Measurements from ENCODE around the gene SH3RF2. TPM values are rescaled to one million over a fixed set of nuclear protein-coding genes. Genes with fewer than 3 reads are reported as not detected.

The SH3RF2 gene
- total RNA-seq, 2 experiments from 2014 or later, result not detected

GRCh38 chr5:146000072-146000471, 63.7 kb downstream of the SH3RF2 start:
- intact Hi-C loops (cut with micrococcal nuclease), result no loop called here
- Mint-ChIP-seq H3K9me3 (no peaks in the 10 kb centered on the region), H3K36me3 (ENCODE audit: low read depth) (no peaks in the 10 kb centered on the region), H3K4me1 (ENCODE audit: low read depth) (no peaks in the 10 kb centered on the region), H3K27ac (no peak overlapping the region), H3K4me3 (no peak overlapping the region), H3K27me3 (peaks cover 4% of the 10 kb centered on the region)
- no peak for ATAC-seq
- POLR2A ChIA-PET, result no interaction called here
- CTCF ChIA-PET, result no interaction called here
- DNase-seq, result no peak
- TF ChIP-seq CTCF (IDR thresholded peaks at IDR 0.05), result no peak

GRCh38 chr5:146001544-146002190, 65.3 kb downstream of the SH3RF2 start:
- ChIA-PET POLR2A (interaction anchor here (0.6 kb wide), 1 partner anchor 1634 kb away, joined by 3 read pairs; no protein-coding TSS in a partner anchor), CTCF (no interaction called here)
- intact Hi-C loops (cut with micrococcal nuclease), result no loop called here
- ATAC-seq, result no peak
- TF ChIP-seq CTCF (IDR thresholded peaks at IDR 0.05), result no peak
- Mint-ChIP-seq H3K27ac (no peak overlapping the region), H3K4me3 (no peak overlapping the region), H3K27me3 (peaks cover 6% of the 10 kb centered on the region), H3K36me3 (ENCODE audit: low read depth) (no peaks in the 10 kb centered on the region), H3K4me1 (ENCODE audit: low read depth) (no peaks in the 10 kb centered on the region), H3K9me3 (no peaks in the 10 kb centered on the region)
- no peak for DNase-seq

- no peaks in the 10 kb centered on the region for H3K9me3 Mint-ChIP-seq
- ChIA-PET POLR2A (no interaction called here), CTCF (no interaction called here)
- DNase-seq (no peak), ATAC-seq (no peak)
- H3K4me1 Mint-ChIP-seq (ENCODE audit: low read depth), result no peaks in the 10 kb centered on the region
- intact Hi-C loops (cut with micrococcal nuclease), result no loop called here
- H3K36me3 Mint-ChIP-seq (ENCODE audit: low read depth), result no peaks in the 10 kb centered on the region
- no peak for TF ChIP-seq CTCF (IDR thresholded peaks at IDR 0.05)
- H3K4me3 Mint-ChIP-seq, result no peak overlapping the region
- no peak overlapping the region for H3K27ac Mint-ChIP-seq
- H3K27me3 Mint-ChIP-seq, result peaks cover 6% of the 10 kb centered on the region
These were observed 66.1 kb downstream of the SH3RF2 start for GRCh38 chr5:146002491-146002890.

GRCh38 chr5:146003852-146004251, 67.5 kb downstream of the SH3RF2 start:
- H3K27ac Mint-ChIP-seq, result no peak overlapping the region
- H3K4me3 Mint-ChIP-seq, result no peak overlapping the region
- no peaks in the 10 kb centered on the region for H3K9me3 Mint-ChIP-seq
- ChIA-PET POLR2A (no interaction called here), CTCF (no interaction called here)
- no peaks in the 10 kb centered on the region for H3K4me1 Mint-ChIP-seq (ENCODE audit: low read depth)
- TF ChIP-seq CTCF (IDR thresholded peaks at IDR 0.05), result no peak
- ATAC-seq, result no peak
- no peak for DNase-seq
- intact Hi-C loops (cut with micrococcal nuclease), result no loop called here
- peaks cover 6% of the 10 kb centered on the region for H3K27me3 Mint-ChIP-seq
- H3K36me3 Mint-ChIP-seq (ENCODE audit: low read depth), result no peaks in the 10 kb centered on the region

GRCh38 chr5:146005264-146005663, 68.9 kb downstream of the SH3RF2 start:
- DNase-seq, result no peak
- H3K27ac Mint-ChIP-seq, result no peak overlapping the region
- no peak overlapping the region for H3K4me3 Mint-ChIP-seq
- TF ChIP-seq CTCF (IDR thresholded peaks at IDR 0.05), result no peak
- no peaks in the 10 kb centered on the region for H3K36me3 Mint-ChIP-seq (ENCODE audit: low read depth)
- H3K4me1 Mint-ChIP-seq (ENCODE audit: low read depth), result no peaks in the 10 kb centered on the region
- no peaks in the 10 kb centered on the region for H3K9me3 Mint-ChIP-seq
- no peak for ATAC-seq
- intact Hi-C loops (cut with micrococcal nuclease), result no loop called here
- peaks cover 6% of the 10 kb centered on the region for H3K27me3 Mint-ChIP-seq
- CTCF ChIA-PET, result no interaction called here
- POLR2A ChIA-PET, result no interaction called here

Measured in activated CD8-positive, alpha-beta T cell treated with anti-CD3 and anti-CD28 coated beads for 36 hours (primary cell).